ENCODE measurements around the gene TLK2.
"Not testable (repeated sequence)": the region's sequence is repeated elsewhere in the genome, so short reads cannot be mapped to it uniquely, and the experiment has no call there.

TLK2 gene

GRCh38 chr17:62611728-62612127, 133.1 kb downstream of the TLK2 start:
- H3K36me3 ChIP-seq (ENCODE audit: insufficient read depth, low read length) = peaks cover 64% of the 10 kb centered on the region
- H3K27ac ChIP-seq (ENCODE audit: low read depth, low read length) = no peak overlapping the region

GRCh38 chr17:62612289-62612688, 133.7 kb downstream of the TLK2 start:
- peaks cover 64% of the 10 kb centered on the region for H3K36me3 ChIP-seq (ENCODE audit: insufficient read depth, low read length)
- not testable (repeated sequence) for H3K9ac ChIP-seq (ENCODE audit: low read length); H3K9me3 ChIP-seq (ENCODE audit: low read length); H3K27me3 ChIP-seq (ENCODE audit: control insufficient read depth in 1 of 2, insufficient read depth in 2 of 2, low read length in 2 of 2); H3K4me1 ChIP-seq (ENCODE audit: insufficient read depth, low read length); H3K27ac ChIP-seq (ENCODE audit: low read depth, low read length); H3K4me3 ChIP-seq (ENCODE audit: low read depth in 1 of 2, low read length in 2 of 2)

More at GRCh38 chr17:62611728-62612127, 133.1 kb downstream of the TLK2 start:
- no peaks in the 10 kb centered on the region for H3K9me3 ChIP-seq (ENCODE audit: low read length)
- H3K4me1 ChIP-seq (ENCODE audit: insufficient read depth, low read length) = no peaks in the 10 kb centered on the region
- H3K27me3 ChIP-seq (ENCODE audit: control insufficient read depth in 1 of 2, insufficient read depth in 2 of 2, low read length in 2 of 2) = no peaks in the 10 kb centered on the region
- H3K9ac ChIP-seq (ENCODE audit: low read length) = no peak overlapping the region
- no peak overlapping the region for H3K4me3 ChIP-seq (ENCODE audit: low read depth in 1 of 2, low read length in 2 of 2)

DNA sequence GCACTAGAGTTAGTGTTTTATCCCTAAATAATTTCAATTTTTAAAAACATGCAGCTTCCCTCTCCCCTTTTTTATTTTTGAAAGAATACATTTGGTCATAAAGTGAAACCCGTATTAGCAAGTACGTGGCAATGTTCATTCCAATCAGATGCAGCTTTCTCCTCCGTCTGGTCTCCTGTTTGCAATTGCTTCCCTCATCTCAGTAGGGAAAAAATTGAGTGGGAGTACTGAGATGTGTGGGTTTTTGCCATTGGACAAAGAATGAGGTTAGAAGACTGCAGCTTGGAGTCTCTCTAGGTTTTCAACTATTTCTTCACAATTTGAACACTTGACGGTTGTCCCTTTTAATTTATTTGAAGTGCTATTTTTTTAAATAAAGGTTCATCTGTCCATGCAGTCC, 134.5 kb downstream of the TLK2 start:
- H3K4me1 ChIP-seq (ENCODE audit: insufficient read depth, low read length); H3K9ac ChIP-seq (ENCODE audit: low read length); H3K4me3 ChIP-seq (ENCODE audit: low read depth in 1 of 2, low read length in 2 of 2); H3K27me3 ChIP-seq (ENCODE audit: control insufficient read depth in 1 of 2, insufficient read depth in 2 of 2, low read length in 2 of 2); H3K9me3 ChIP-seq (ENCODE audit: low read length); H3K27ac ChIP-seq (ENCODE audit: low read depth, low read length): not testable (repeated sequence)
- peaks cover 57% of the 10 kb centered on the region for H3K36me3 ChIP-seq (ENCODE audit: insufficient read depth, low read length)

GRCh38 chr17:62614142-62614541, 135.5 kb downstream of the TLK2 start:
- Histone ChIP-seq H3K36me3 (ENCODE audit: insufficient read depth, low read length) (peaks cover 46% of the 10 kb centered on the region), H3K9me3 (ENCODE audit: low read length) (no peaks in the 10 kb centered on the region), H3K4me1 (ENCODE audit: insufficient read depth, low read length) (peaks cover under 1% of the 10 kb centered on the region), H3K9ac (ENCODE audit: low read length) (no peak overlapping the region), H3K4me3 (ENCODE audit: low read depth in 1 of 2, low read length in 2 of 2) (no peak overlapping the region), H3K27ac (ENCODE audit: low read depth, low read length) (no peak overlapping the region), H3K27me3 (ENCODE audit: control insufficient read depth in 1 of 2, insufficient read depth in 2 of 2, low read length in 2 of 2) (no peaks in the 10 kb centered on the region)

DNA sequence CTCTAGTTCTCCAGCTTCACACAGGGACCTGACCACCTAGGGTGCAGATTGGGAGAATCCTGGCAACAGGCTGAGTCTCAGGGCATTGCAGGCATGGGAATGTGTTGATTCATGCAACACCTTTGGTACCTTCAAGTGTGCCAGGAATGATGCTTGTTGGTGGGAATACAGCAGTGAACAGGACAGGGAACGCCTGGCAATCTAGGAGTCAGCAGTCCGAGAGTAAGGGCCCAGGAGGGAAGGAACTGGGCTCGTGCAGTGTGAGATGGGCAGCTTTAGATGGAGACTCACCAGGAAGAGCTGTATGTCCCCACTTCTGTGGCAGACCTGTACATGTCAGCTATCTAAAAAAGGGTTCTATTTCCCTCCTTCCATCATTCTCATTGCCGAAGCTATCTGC, 136.9 kb downstream of the TLK2 start:
- peaks cover 33% of the 10 kb centered on the region for H3K36me3 ChIP-seq (ENCODE audit: insufficient read depth, low read length)

DNA sequence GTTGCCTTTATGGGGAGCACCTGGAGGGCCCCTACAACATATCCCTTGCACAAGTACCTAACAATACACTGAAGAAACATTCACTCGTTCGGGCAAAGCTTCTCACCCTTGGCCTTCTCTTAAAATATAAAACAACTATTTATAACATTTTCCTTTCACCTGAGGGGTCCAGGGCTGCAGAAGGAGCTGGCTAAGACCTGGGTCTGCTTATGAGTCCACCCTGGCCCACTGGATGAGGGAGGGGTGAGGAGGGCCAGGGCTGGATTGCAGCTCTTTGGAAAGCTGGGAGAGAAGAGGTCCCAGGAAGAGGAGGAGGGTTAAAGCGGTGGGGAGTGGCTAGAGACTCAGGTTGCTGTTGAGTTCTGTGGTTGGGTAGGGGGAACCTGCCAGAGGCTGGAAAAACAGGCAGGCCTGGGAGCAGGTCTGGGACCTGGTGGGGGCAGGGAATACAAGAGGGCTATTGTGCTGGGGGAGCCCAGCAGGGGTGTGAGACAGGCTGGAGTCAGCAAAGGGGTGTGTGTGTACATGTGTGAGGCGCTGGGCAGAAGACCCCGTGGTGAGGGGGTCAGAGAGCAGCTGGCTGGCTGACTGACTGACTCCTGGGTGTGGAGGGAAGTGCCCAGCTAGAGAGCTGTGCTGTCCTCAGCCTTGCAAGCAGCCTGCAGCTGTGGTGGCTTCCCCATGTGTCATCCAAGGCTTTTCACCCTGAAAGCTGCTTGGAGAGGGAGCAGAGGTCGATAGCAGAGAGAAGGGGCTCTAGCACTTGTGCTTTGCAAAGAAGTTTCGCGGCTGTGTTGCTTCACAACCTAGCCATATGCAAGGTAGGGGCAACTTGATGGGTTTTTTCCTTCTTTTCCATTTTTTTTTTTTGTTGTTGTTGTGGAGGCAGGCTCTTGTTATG, 138.6 kb downstream of the TLK2 start:
- no peaks in the 10 kb centered on the region for H3K9me3 ChIP-seq (ENCODE audit: low read length)
- H3K27me3 ChIP-seq (ENCODE audit: control insufficient read depth in 1 of 2, insufficient read depth in 2 of 2, low read length in 2 of 2) = no peaks in the 10 kb centered on the region
- no peak overlapping the region for H3K4me3 ChIP-seq (ENCODE audit: low read depth in 1 of 2, low read length in 2 of 2)
- peaks cover 3% of the 10 kb centered on the region for H3K4me1 ChIP-seq (ENCODE audit: insufficient read depth, low read length)
- no peak overlapping the region for H3K9ac ChIP-seq (ENCODE audit: low read length)
- H3K36me3 ChIP-seq (ENCODE audit: insufficient read depth, low read length) = peaks cover 18% of the 10 kb centered on the region
- no peak overlapping the region for H3K27ac ChIP-seq (ENCODE audit: low read depth, low read length)

More for the DNA sequence above, 136.9 kb downstream of the TLK2 start:
- Histone ChIP-seq H3K27ac (ENCODE audit: low read depth, low read length) (no peak overlapping the region), H3K9me3 (ENCODE audit: low read length) (no peaks in the 10 kb centered on the region), H3K9ac (ENCODE audit: low read length) (no peak overlapping the region), H3K4me1 (ENCODE audit: insufficient read depth, low read length) (peaks cover 3% of the 10 kb centered on the region), H3K27me3 (ENCODE audit: control insufficient read depth in 1 of 2, insufficient read depth in 2 of 2, low read length in 2 of 2) (no peaks in the 10 kb centered on the region), H3K4me3 (ENCODE audit: low read depth in 1 of 2, low read length in 2 of 2) (no peak overlapping the region)

- H3K9ac ChIP-seq (ENCODE audit: low read length) = no peak overlapping the region
- H3K27me3 ChIP-seq (ENCODE audit: control insufficient read depth in 1 of 2, insufficient read depth in 2 of 2, low read length in 2 of 2) = no peaks in the 10 kb centered on the region
- peaks cover 3% of the 10 kb centered on the region for H3K4me1 ChIP-seq (ENCODE audit: insufficient read depth, low read length)
- peaks cover 17% of the 10 kb centered on the region for H3K36me3 ChIP-seq (ENCODE audit: insufficient read depth, low read length)
- no peak overlapping the region for H3K27ac ChIP-seq (ENCODE audit: low read depth, low read length)
- no peak overlapping the region for H3K4me3 ChIP-seq (ENCODE audit: low read depth in 1 of 2, low read length in 2 of 2)
- H3K9me3 ChIP-seq (ENCODE audit: low read length) = no peaks in the 10 kb centered on the region
These were observed 139.4 kb downstream of the TLK2 start for GRCh38 chr17:62617894-62618472.

GRCh38 chr17:62618647-62619416, 140.2 kb downstream of the TLK2 start:
- H3K4me1 ChIP-seq (ENCODE audit: insufficient read depth, low read length) = peaks cover 3% of the 10 kb centered on the region
- H3K4me3 ChIP-seq (ENCODE audit: low read depth in 1 of 2, low read length in 2 of 2) = no peak overlapping the region
- no peak overlapping the region for H3K27ac ChIP-seq (ENCODE audit: low read depth, low read length)
- H3K9me3 ChIP-seq (ENCODE audit: low read length) = no peaks in the 10 kb centered on the region
- H3K36me3 ChIP-seq (ENCODE audit: insufficient read depth, low read length) = peaks cover 17% of the 10 kb centered on the region
- H3K27me3 ChIP-seq (ENCODE audit: control insufficient read depth in 1 of 2, insufficient read depth in 2 of 2, low read length in 2 of 2) = no peaks in the 10 kb centered on the region
- no peak overlapping the region for H3K9ac ChIP-seq (ENCODE audit: low read length)

- no peaks in the 10 kb centered on the region for H3K27me3 ChIP-seq (ENCODE audit: control insufficient read depth in 1 of 2, insufficient read depth in 2 of 2, low read length in 2 of 2)
- no peaks in the 10 kb centered on the region for H3K9me3 ChIP-seq (ENCODE audit: low read length)
- H3K36me3 ChIP-seq (ENCODE audit: insufficient read depth, low read length) = peaks cover 11% of the 10 kb centered on the region
- peaks cover 3% of the 10 kb centered on the region for H3K4me1 ChIP-seq (ENCODE audit: insufficient read depth, low read length)
- no peak overlapping the region for H3K27ac ChIP-seq (ENCODE audit: low read depth, low read length)
- no peak overlapping the region for H3K9ac ChIP-seq (ENCODE audit: low read length)
- no peak overlapping the region for H3K4me3 ChIP-seq (ENCODE audit: low read depth in 1 of 2, low read length in 2 of 2)
These were observed 141.0 kb downstream of the TLK2 start for GRCh38 chr17:62619417-62620155.

- no peak overlapping the region for H3K9ac ChIP-seq (ENCODE audit: low read length)
- H3K27ac ChIP-seq (ENCODE audit: low read depth, low read length) = no peak overlapping the region
- no peaks in the 10 kb centered on the region for H3K27me3 ChIP-seq (ENCODE audit: control insufficient read depth in 1 of 2, insufficient read depth in 2 of 2, low read length in 2 of 2)
- H3K9me3 ChIP-seq (ENCODE audit: low read length) = no peaks in the 10 kb centered on the region
- H3K36me3 ChIP-seq (ENCODE audit: insufficient read depth, low read length) = no peaks in the 10 kb centered on the region
- peaks cover 6% of the 10 kb centered on the region for H3K4me1 ChIP-seq (ENCODE audit: insufficient read depth, low read length)
- no peak overlapping the region for H3K4me3 ChIP-seq (ENCODE audit: low read depth in 1 of 2, low read length in 2 of 2)
These were observed 142.6 kb downstream of the TLK2 start for GRCh38 chr17:62621223-62621622.

Data from muscle layer of colon (tissue), 2 donors.